Caco-2 (cell line): ENCODE data around the gene HIGD2B. TPM values are rescaled to one million over a fixed set of nuclear protein-coding genes. Genes with fewer than 3 reads are reported as not detected.
"Not testable (repeated sequence)": the region's sequence is repeated elsewhere in the genome, so short reads cannot be mapped to it uniquely, and the experiment has no call there.

Source experiments
- BruUV-seq: library from RNA; stranded (reverse); fragments of 400-500 nt; replicated peaks from 2 replicates; lab custom pipeline; 2021; lab: Mats Ljungman, UMichigan
- CTCF ChIA-PET: fragments of 300-600 bp; sonication (Branson Sonifier 250); formaldehyde crosslinking; loops from one replicate; lab custom pipeline; 2022; ENCODE audit warnings: antibody characterized with exemption; lab: Charles Lee
- POLR2A ChIA-PET: fragments of 300-600 bp; sonication (Branson Sonifier 250); formaldehyde crosslinking; loops from one replicate; lab custom pipeline; 2022; ENCODE audit warnings: antibody characterized with exemption; lab: Charles Lee
- DNase-seq, 2 experiments: peaks; one replicate each; pipeline versions ENCODE4 v3.0.0 to v3.0.0-alpha.2; 2020 to 2022
- H3K27me3 ChIP-seq: replicated peaks from 2 replicates; pipeline ENCODE4 v1.6.0; 2011; ENCODE audit warnings: low read length; ENCODE audit not compliant: control insufficient read depth, insufficient read depth
- H3K36me3 ChIP-seq: 2 replicates; pipeline ENCODE4 v1.5.1; 2011; ENCODE audit warnings: low read length; ENCODE audit not compliant: control insufficient read depth, insufficient read depth
- H3K4me1 ChIP-seq: fragments of 250-450 bp; sonication (Bioruptor Pico); 2 replicates; pipeline ENCODE4 v1.5.1; 2020; ENCODE audit warnings: mild to moderate bottlenecking
- H3K4me3 ChIP-seq: 2 replicates; pipeline ENCODE4 v1.5.1; 2011; ENCODE audit warnings: low read depth, mild to moderate bottlenecking, control low read depth, low read length
- H3K9me3 ChIP-seq: fragments of 250-450 bp; sonication (Bioruptor Pico); 2 replicates; pipeline ENCODE4 v1.5.1; 2020; ENCODE audit warnings: mild to moderate bottlenecking, moderate library complexity
- H3K27ac Mint-ChIP-seq: one replicate; pipeline ENCODE4 v1.8.0; 2022; ENCODE audit warnings: mixed read lengths; ENCODE audit not compliant: unreplicated experiment
- H3K27me3 Mint-ChIP-seq: one replicate; pipeline ENCODE4 v1.8.0; 2022; ENCODE audit warnings: mixed read lengths; ENCODE audit not compliant: insufficient read depth, unreplicated experiment
- H3K36me3 Mint-ChIP-seq: one replicate; pipeline ENCODE4 v1.8.0; 2022; ENCODE audit warnings: mild to moderate bottlenecking, mixed read lengths; ENCODE audit not compliant: insufficient read depth, unreplicated experiment
- H3K4me1 Mint-ChIP-seq: one replicate; pipeline ENCODE4 v1.8.0; 2022; ENCODE audit warnings: low read depth, mixed read lengths; ENCODE audit not compliant: unreplicated experiment
- H3K4me3 Mint-ChIP-seq: one replicate; pipeline ENCODE4 v1.8.0; 2022; ENCODE audit warnings: mild to moderate bottlenecking, moderate library complexity, mixed read lengths; ENCODE audit not compliant: unreplicated experiment
- H3K9me3 Mint-ChIP-seq: one replicate; pipeline ENCODE4 v1.8.0; 2022; ENCODE audit warnings: mixed read lengths; ENCODE audit not compliant: unreplicated experiment
- intact Hi-C: fragments of 100-400 bp; cut with micrococcal nuclease; formaldehyde crosslinking; loops from one replicate; pipeline ENCODE4 v1.10.0; 2022; ENCODE audit not compliant: unreplicated experiment
- total RNA-seq: library from RNA; stranded (reverse); gene quantifications from 2 replicates; pipeline ENCODE4 v1.2.3, GENCODE V29; 2022

Gene HIGD2B
- total RNA-seq, 1 experiment from 2014 or later = not detected

DNA sequence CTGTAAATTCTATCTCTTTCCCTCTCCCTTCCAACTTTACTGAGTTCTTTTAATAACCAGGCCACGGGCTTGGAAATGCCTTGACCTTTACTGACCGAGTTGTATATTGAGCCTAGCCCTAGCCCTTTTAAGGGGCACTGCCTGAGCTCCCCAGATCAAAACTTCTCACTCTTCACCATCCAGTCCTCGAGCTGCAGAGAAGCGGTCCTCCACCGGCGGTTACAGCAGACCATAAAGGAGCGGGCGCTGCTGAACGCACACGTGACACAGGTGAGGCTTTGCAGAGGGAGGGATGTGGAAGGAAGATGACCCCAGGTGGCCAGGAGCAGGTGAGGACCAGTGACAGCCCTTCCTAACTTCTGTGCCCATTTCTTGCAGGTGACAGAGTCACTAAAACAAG lies 24.9 kb downstream of the HIGD2B start:
- BruUV-seq, H3K9me3 Mint-ChIP-seq, H3K27me3 Mint-ChIP-seq, H3K4me1 ChIP-seq, H3K4me1 Mint-ChIP-seq, H3K9me3 ChIP-seq, H3K27ac Mint-ChIP-seq, H3K4me3 ChIP-seq, POLR2A ChIA-PET, H3K4me3 Mint-ChIP-seq, H3K36me3 ChIP-seq, H3K27me3 ChIP-seq, DNase-seq, intact Hi-C loops, H3K36me3 Mint-ChIP-seq, CTCF ChIA-PET: not testable (repeated sequence)

DNA sequence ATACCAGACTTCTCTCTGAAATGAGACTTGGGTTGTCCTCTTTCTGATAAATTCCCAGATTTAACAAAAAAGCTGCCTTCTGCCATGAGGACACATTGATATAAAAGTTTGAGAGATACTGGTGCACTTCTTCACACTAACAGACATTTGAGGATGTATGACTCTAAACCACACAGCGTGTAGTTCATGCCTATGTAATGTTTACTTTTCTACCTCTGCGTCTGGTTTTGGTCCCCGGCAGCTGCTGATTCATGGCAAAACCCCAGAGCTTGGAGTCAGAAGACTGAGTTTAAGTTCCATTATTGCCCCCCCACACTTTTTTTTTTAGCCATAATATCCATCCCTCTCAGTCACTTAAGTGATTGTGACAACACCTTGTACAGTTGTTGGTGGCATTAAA lies 30.0 kb downstream of the HIGD2B start:
- H3K9me3 Mint-ChIP-seq, H3K9me3 ChIP-seq, H3K36me3 ChIP-seq, H3K27me3 Mint-ChIP-seq, H3K4me3 ChIP-seq, H3K4me1 Mint-ChIP-seq, H3K27ac Mint-ChIP-seq, POLR2A ChIA-PET, BruUV-seq, H3K36me3 Mint-ChIP-seq, H3K27me3 ChIP-seq, H3K4me1 ChIP-seq, CTCF ChIA-PET, intact Hi-C loops, H3K4me3 Mint-ChIP-seq, DNase-seq: not testable (repeated sequence)

DNA sequence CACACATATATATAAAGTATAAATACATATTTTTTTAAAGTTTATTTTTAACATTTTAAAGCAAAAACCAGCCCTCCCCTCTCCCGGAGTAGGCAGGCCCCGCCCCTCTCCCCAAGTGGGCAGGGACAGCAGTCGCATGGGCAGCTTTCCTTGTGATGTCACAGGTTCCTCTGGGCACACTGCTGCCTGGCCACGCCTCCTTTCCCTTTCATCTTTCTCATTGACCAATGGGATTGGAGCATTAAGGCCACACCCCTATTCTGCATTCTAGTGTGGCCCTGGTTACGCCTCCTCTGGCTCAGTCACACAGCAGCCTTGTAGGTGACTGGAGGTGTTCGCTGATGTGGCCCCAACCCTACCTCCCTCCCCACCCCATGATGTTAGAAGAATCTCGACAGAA lies 31.6 kb downstream of the HIGD2B start, which contains the start of gene GOLGA6B:
GOLGA6B (plus strand) TSS at position 301 of the 400 bp plus-strand sequence; CDS start at position 342, 41 bp downstream.
- H3K36me3 Mint-ChIP-seq, H3K9me3 Mint-ChIP-seq, H3K4me3 ChIP-seq, H3K4me1 ChIP-seq, POLR2A ChIA-PET, H3K36me3 ChIP-seq, H3K4me3 Mint-ChIP-seq, CTCF ChIA-PET, H3K4me1 Mint-ChIP-seq, H3K27me3 Mint-ChIP-seq, intact Hi-C loops, BruUV-seq, DNase-seq, H3K9me3 ChIP-seq, H3K27ac Mint-ChIP-seq, H3K27me3 ChIP-seq: not testable (repeated sequence)

DNA sequence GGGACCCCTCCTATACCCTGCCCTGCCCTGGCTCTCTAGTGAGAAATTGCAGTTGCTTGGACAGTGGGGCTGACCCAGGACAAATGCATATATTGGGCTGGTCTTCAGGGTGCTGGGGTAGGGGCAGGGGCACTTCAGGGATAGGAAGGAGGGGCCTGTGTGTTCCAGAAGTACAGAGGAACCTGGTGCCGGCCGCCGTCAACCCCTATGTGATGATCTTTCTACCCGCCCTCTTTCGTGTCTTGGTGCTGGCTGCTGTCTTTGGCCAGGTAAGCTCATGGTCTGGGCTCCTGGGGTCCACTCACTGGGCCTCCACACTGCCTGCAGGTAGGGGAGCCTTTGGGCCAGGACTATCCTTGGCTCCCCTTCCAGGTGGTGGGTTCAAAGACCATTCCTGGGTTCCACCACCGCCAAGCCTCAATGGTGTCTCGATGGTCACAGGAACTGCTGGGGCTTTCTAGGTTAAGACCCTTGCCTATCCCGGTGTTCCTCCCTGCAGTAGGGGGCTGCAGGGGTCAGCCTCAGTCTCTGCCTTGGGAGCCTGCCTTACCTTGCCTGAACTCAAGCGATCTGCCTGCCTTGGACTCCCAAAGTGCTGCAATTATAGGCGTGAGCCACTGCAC lies 37.2 kb downstream of the HIGD2B start:
- H3K27ac Mint-ChIP-seq, DNase-seq, CTCF ChIA-PET, H3K27me3 ChIP-seq, H3K4me3 Mint-ChIP-seq, POLR2A ChIA-PET, H3K9me3 ChIP-seq, BruUV-seq, H3K4me1 ChIP-seq, H3K4me3 ChIP-seq, H3K27me3 Mint-ChIP-seq, H3K4me1 Mint-ChIP-seq, H3K36me3 Mint-ChIP-seq, H3K36me3 ChIP-seq, intact Hi-C loops, H3K9me3 Mint-ChIP-seq: not testable (repeated sequence)

- H3K27me3 Mint-ChIP-seq, H3K27me3 ChIP-seq, H3K4me1 Mint-ChIP-seq, H3K36me3 ChIP-seq, H3K4me3 Mint-ChIP-seq, H3K36me3 Mint-ChIP-seq, DNase-seq, POLR2A ChIA-PET, H3K9me3 ChIP-seq, intact Hi-C loops, CTCF ChIA-PET, H3K9me3 Mint-ChIP-seq, BruUV-seq, H3K4me3 ChIP-seq, H3K4me1 ChIP-seq, H3K27ac Mint-ChIP-seq: not testable (repeated sequence)
Observed at GRCh38 chr15:72642271-72642670, 43.7 kb downstream of the HIGD2B start.

DNA sequence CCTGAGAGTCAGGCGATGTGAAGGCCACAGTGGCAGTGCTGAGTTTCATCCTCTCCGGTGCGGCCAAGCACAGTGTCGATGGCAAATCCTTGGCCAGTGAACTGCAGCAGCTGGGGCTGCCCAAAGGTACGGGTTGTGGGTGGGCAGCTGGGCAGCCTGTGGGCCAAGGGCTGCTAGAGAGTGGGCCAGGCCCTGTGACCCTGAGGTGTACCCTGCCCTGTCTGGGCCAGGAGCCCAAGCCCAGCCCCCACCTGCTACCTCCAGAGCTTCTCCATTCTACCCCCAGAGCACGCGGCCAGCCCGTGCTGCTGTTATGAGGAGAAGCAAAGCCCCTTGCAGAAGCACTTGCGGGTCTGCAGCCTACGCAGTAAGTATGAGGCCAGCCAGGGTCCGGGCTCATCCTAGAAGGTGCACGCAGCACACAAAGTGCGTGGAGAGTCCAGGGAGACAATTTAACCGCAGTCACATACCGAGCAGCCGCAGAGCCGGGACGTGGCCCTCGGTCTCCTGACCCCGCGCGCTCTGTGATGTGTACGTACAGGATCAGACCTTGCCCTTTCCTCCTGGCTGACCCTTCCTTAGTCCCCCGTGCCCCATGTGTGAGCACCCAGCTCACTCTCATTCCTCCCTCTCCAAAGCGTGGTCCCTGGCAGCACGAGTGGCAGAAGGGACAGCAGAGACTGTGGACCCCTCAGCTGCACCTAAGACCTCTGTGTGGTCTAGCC lies 46.1 kb downstream of the HIGD2B start:
- H3K4me3 Mint-ChIP-seq, H3K9me3 Mint-ChIP-seq, H3K36me3 ChIP-seq, POLR2A ChIA-PET, H3K4me1 ChIP-seq, H3K4me3 ChIP-seq, H3K27ac Mint-ChIP-seq, DNase-seq, H3K36me3 Mint-ChIP-seq, H3K27me3 ChIP-seq, intact Hi-C loops, H3K9me3 ChIP-seq, H3K27me3 Mint-ChIP-seq, BruUV-seq, CTCF ChIA-PET, H3K4me1 Mint-ChIP-seq: not testable (repeated sequence)
